HUES6 (cell line): ENCODE data around the gene LPAR4.
"Not testable (repeated sequence)": the region's sequence is repeated elsewhere in the genome, so short reads cannot be mapped to it uniquely, and the experiment has no call there.

Source experiments
- H3K27ac ChIP-seq: 2 replicates; pipeline ENCODE4 v1.7.0; 2013; ENCODE audit warnings: low read depth, mild to moderate bottlenecking, low read length, inconsistent platforms
- H3K27me3 ChIP-seq: 2 replicates; pipeline ENCODE4 v1.6.1; 2013; ENCODE audit warnings: low read length; ENCODE audit not compliant: control insufficient read depth, insufficient read depth
- H3K36me3 ChIP-seq: 2 replicates; pipeline ENCODE4 v1.6.1; 2013; ENCODE audit warnings: low read length; ENCODE audit not compliant: control insufficient read depth, insufficient read depth
- H3K4me1 ChIP-seq: 2 replicates; pipeline ENCODE4 v1.6.1; 2013; ENCODE audit warnings: low read length; ENCODE audit not compliant: control insufficient read depth, insufficient read depth
- H3K4me3 ChIP-seq: 2 replicates; pipeline ENCODE4 v1.5.1; 2013; ENCODE audit warnings: low read depth, low read length
- H3K9ac ChIP-seq: one replicate; pipeline ENCODE4 v1.6.1; 2013; ENCODE audit warnings: mild to moderate bottlenecking, low read length
- H3K9me3 ChIP-seq: 2 replicates; pipeline ENCODE4 v1.6.1; 2013; ENCODE audit warnings: low read depth, low read length; ENCODE audit not compliant: control insufficient read depth, insufficient read depth

The LPAR4 gene

DNA sequence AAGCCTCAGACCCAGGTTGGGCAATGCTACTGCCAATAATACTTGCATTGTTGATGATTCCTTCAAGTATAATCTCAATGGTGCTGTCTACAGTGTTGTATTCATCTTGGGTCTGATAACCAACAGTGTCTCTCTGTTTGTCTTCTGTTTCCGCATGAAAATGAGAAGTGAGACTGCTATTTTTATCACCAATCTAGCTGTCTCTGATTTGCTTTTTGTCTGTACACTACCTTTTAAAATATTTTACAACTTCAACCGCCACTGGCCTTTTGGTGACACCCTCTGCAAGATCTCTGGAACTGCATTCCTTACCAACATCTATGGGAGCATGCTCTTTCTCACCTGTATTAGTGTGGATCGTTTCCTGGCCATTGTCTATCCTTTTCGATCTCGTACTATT lies 7.4 kb downstream of the LPAR4 start:
- Histone ChIP-seq H3K27me3 (no peaks in the 10 kb centered on the region), H3K4me1 (no peaks in the 10 kb centered on the region), H3K9me3 (peaks cover 2% of the 10 kb centered on the region; the same call in 1 of the 2 replicates), H3K9ac (no peak overlapping the region), H3K4me3 (no peak overlapping the region), H3K36me3 (no peaks in the 10 kb centered on the region), H3K27ac (no peak overlapping the region)

DNA sequence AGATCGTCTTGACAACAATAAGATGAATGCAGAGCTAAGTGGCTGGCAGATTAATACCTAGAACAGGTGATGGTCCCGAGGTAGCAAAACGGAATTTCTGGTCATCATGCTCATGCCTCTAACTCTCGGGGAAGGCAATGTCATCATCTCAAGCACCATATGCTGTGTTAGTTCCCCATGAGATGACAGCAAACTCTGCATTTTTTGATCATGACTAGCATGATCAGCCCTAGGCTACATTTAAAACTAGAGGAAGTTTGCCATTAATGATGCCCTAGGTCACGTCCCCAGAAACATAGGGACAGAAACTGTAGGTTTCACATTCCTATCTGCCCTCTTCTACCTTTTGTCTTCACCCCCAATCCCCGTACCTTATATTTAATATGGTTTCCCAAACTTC lies 11.6 kb downstream of the LPAR4 start:
- Histone ChIP-seq H3K9me3 (peaks cover 3% of the 10 kb centered on the region; the same call in 1 of the 2 replicates), H3K4me3 (no peak overlapping the region), H3K36me3 (no peaks in the 10 kb centered on the region), H3K9ac (no peak overlapping the region), H3K27me3 (no peaks in the 10 kb centered on the region), H3K4me1 (no peaks in the 10 kb centered on the region), H3K27ac (no peak overlapping the region)

DNA sequence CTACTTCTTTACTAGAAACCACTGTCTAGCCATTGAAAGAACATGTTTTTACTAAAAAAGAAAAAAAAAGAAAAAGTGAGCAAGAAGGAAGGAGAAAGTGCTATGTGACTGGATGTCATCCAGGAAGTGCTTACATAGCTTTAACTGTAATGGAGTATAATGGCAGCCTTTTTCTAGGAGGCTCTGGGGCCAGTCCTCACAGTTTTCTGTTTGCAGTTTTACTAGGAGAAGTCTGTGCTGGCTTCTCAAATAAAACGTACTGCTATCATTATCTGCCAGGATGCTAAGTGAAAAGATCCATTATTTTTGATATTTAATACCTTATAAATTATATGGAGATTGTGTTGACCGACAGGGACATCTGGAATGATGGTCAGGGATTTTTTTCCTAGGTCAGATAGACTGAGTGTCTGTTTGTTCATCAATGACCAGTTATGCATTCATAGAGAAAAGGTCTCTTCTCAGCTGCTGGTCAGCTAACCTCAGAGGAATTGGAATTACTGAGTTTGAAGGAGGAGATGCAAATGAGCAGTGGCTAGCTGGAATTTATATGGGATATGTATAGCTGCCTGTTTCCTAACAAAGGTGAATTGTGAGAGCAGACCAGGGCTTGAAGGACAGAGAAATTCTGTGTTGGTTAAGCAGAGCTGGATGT lies 21.7 kb downstream of the LPAR4 start:
- Histone ChIP-seq H3K9me3 (peaks cover 12% of the 10 kb centered on the region; the same call in 1 of the 2 replicates), H3K9ac (no peak overlapping the region), H3K36me3 (no peaks in the 10 kb centered on the region), H3K4me3 (no peak overlapping the region), H3K27ac (no peak overlapping the region), H3K27me3 (no peaks in the 10 kb centered on the region), H3K4me1 (no peaks in the 10 kb centered on the region)

DNA sequence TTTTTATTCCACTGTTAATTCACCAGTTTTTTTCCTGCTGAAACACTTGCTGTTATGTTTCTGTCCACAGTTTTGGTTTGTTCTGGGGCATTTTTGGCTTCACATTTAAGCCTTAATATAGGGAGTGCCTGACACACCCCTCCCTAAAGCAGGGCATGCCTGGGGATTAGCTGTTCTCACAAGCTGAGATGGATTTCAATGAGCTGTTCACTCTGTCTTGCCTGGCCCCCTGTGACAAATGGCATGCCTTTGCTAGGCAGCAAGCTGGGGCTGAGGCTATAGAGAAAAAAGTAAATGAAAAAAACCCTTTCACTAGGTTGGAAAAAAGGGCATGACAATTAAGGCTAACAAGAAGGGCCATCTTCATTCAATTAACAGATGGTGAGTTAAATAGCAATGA lies 22.4 kb downstream of the LPAR4 start:
- Histone ChIP-seq H3K9me3 (peaks cover 8% of the 10 kb centered on the region; the same call in 1 of the 2 replicates), H3K27ac (no peak overlapping the region), H3K4me1 (no peaks in the 10 kb centered on the region), H3K36me3 (no peaks in the 10 kb centered on the region), H3K4me3 (no peak overlapping the region), H3K27me3 (no peaks in the 10 kb centered on the region), H3K9ac (no peak overlapping the region)

DNA sequence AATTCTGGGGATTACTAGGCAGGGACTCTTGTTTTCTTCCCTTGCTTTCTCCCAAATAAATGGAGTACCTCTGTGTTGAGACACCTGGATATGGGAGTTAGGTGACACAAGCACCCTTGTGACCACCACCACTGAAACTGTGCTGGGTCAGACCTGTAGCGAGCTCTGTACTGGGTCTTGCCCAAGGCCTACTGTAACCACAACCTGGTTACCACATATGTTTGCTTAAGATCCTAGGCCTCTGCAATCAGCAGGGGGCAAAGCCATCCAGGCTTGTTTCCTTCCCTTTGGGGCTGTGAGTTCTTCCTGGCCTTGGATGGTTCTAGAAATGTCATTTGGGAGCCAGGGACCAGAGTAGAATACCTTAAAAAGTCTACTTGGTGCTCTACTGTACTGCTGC lies 49.4 kb downstream of the LPAR4 start:
- Histone ChIP-seq H3K27ac (no peak overlapping the region), H3K4me3 (no peak overlapping the region), H3K9me3 (peaks cover 21% of the 10 kb centered on the region), H3K36me3 (no peaks in the 10 kb centered on the region), H3K9ac (no peak overlapping the region), H3K4me1 (no peaks in the 10 kb centered on the region), H3K27me3 (no peaks in the 10 kb centered on the region)

DNA sequence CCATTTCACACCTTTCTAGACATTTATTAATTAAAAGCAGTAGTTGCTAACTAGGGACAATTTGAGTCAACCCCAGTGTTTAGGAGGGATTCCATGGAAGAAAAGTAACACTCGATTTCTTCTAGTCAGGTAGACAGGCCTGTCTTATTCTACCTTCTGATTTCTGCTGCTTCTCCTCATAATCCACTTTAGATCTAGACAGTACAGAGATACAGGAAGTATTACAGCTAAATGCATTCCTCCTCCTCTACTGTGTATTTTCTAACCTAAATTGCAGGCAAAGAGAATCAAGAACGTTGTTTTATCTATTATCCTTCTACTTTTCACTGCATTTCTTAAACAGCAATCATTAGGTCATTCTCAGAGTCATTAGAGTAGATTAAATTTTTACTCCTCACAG lies 52.6 kb downstream of the LPAR4 start:
- Histone ChIP-seq H3K27ac (no peak overlapping the region), H3K27me3 (no peaks in the 10 kb centered on the region), H3K36me3 (no peaks in the 10 kb centered on the region), H3K4me3 (no peak overlapping the region), H3K9me3 (peaks cover 23% of the 10 kb centered on the region), H3K4me1 (no peaks in the 10 kb centered on the region), H3K9ac (no peak overlapping the region)

DNA sequence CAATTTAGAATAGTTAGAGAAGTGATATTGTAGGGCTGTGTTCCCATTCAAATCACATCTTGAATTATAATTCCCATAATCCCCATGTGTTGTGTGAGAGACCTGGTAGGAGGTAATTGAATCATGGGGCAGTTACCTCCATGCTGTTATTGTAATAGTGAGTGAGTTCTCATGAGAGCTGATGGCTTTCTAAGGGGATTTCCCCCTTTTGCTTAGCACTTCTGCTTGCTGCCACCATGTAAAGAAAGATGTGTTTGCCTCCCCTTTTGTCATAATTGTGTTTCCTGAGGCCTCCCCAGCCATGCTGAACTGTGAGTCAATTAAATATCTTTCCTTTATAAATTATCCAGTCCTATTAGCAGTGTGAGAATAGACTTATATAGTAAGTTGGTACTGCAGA lies 53.2 kb downstream of the LPAR4 start:
- H3K4me3 ChIP-seq: no peak overlapping the region
- H3K36me3 ChIP-seq: no peaks in the 10 kb centered on the region
- H3K9me3 ChIP-seq: peaks cover 23% of the 10 kb centered on the region
- no peaks in the 10 kb centered on the region for H3K4me1 ChIP-seq
- no peak overlapping the region for H3K9ac ChIP-seq
- no peak overlapping the region for H3K27ac ChIP-seq
- no peaks in the 10 kb centered on the region for H3K27me3 ChIP-seq

DNA sequence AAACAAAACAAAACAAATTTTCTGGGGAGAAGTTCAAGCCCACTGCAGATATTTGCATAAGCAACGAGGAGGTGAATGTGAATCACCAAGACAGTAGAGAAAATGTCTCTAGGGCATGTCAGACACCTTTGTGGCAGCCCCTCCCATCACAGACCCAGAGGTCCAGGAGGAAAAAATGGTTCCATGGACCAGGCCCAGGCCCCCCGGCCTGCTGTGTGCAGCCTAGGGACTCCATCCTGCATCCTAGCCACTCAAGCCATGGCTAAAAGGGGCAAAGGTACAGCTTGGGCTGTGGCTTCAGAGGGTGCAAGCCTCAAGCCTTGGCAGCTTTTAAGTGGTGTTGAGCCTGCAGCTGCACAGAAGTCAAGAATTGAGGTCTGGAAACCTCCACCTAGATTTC lies 54.0 kb downstream of the LPAR4 start:
- peaks cover 23% of the 10 kb centered on the region for H3K9me3 ChIP-seq
- H3K4me1 ChIP-seq: no peaks in the 10 kb centered on the region
- H3K27ac ChIP-seq: no peak overlapping the region
- H3K9ac ChIP-seq: no peak overlapping the region
- H3K27me3 ChIP-seq: no peaks in the 10 kb centered on the region
- H3K36me3 ChIP-seq: no peaks in the 10 kb centered on the region
- H3K4me3 ChIP-seq: no peak overlapping the region

DNA sequence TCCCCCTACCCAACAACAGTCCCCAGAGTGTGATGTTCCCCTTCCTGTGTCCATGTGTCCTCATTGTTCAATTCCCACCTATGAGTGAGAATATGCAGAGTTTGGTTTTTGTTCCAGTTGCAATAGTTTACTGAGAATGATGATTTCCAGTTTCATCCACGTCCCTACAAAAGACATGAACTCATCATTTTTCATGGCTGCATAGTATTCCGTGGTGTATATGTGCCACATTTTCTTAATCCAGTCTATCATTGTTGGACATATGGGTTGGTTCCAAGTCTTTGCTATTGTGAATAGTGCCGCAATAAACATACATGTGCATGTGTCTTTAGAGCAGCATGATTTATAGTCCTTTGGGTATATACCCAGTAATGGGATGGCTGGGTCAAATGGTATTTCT lies 55.0 kb downstream of the LPAR4 start:
- not testable (repeated sequence) for H3K9ac ChIP-seq, H3K27me3 ChIP-seq, H3K27ac ChIP-seq, H3K4me1 ChIP-seq, H3K36me3 ChIP-seq, H3K4me3 ChIP-seq
- peaks cover 18% of the 10 kb centered on the region for H3K9me3 ChIP-seq
